T1000 (cell line): ENCODE data around the gene CHADL.
"Not testable (repeated sequence)": the region's sequence is repeated elsewhere in the genome, so short reads cannot be mapped to it uniquely, and the experiment has no call there.

Source experiments
- DNase-seq: peaks from one replicate; lab custom pipeline; 2025; ENCODE audit warnings: mixed read lengths; lab: John Stamatoyannopoulos, UW

CHADL gene

GRCh38 chr22:41240377-41241132 lies at the start of gene CHADL:
CHADL (minus strand) TSS chr22:41240931; CDS start chr22:41240881, 50 bp downstream.
- DNase-seq = no peak

- no peak for DNase-seq
Measured at GRCh38 chr22:41289671-41290070, 48.9 kb upstream of the CHADL start.

- peak; percentile 28 for DNase-seq
Measured at GRCh38 chr22:41288245-41288946, 47.7 kb upstream of the CHADL start.

GRCh38 chr22:41286639-41287091 lies 45.9 kb upstream of the CHADL start:
- no peak for DNase-seq

GRCh38 chr22:41285820-41286638 lies 45.3 kb upstream of the CHADL start, which contains the start of gene RANGAP1:
RANGAP1 (minus strand) TSS chr22:41286187; CDS start chr22:41281044, 5,143 bp downstream.
- peak; percentile 96 for DNase-seq

GRCh38 chr22:41285441-41285819 lies 44.7 kb upstream of the CHADL start:
- peak; percentile 75 for DNase-seq

- no peak for DNase-seq
Measured at GRCh38 chr22:41284465-41284864, 43.7 kb upstream of the CHADL start.

GRCh38 chr22:41280854-41281253 lies 40.1 kb upstream of the CHADL start:
- no peak for DNase-seq

- no peak for DNase-seq
Measured at GRCh38 chr22:41280065-41280464, 39.3 kb upstream of the CHADL start.

GRCh38 chr22:41274856-41275255 lies 34.1 kb upstream of the CHADL start:
- no peak for DNase-seq

- DNase-seq = no peak
Measured at GRCh38 chr22:41273128-41273527, 32.4 kb upstream of the CHADL start.

- DNase-seq = no peak
Measured at GRCh38 chr22:41271787-41272186, 31.1 kb upstream of the CHADL start.

GRCh38 chr22:41267958-41268357 lies 27.2 kb upstream of the CHADL start:
- DNase-seq = no peak

GRCh38 chr22:41264408-41264941 lies 23.7 kb upstream of the CHADL start:
- DNase-seq = no peak

GRCh38 chr22:41263704-41264103 lies 23.0 kb upstream of the CHADL start:
- no peak for DNase-seq

GRCh38 chr22:41262250-41262765 lies 21.6 kb upstream of the CHADL start:
- DNase-seq = no peak

GRCh38 chr22:41261541-41262249 lies 21.0 kb upstream of the CHADL start:
- no peak for DNase-seq

GRCh38 chr22:41260871-41261270 lies 20.1 kb upstream of the CHADL start:
- no peak for DNase-seq

- not testable (repeated sequence) for DNase-seq
Measured at GRCh38 chr22:41259756-41260155, 19.0 kb upstream of the CHADL start.

GRCh38 chr22:41257696-41258095 lies 17.0 kb upstream of the CHADL start:
- no peak for DNase-seq
